ENCODE data around the gene AK1.

Gene AK1

GRCh38 chr9:127909839-127910273 is 32.4 kb upstream of the AK1 start:
- DNase-seq (ENCODE audit: low read depth in 2 of 2) = no peak

- DNase-seq (ENCODE audit: low read depth in 2 of 2) = no peak
Observed at GRCh38 chr9:127908660-127908926, 31.1 kb upstream of the AK1 start.

DNA sequence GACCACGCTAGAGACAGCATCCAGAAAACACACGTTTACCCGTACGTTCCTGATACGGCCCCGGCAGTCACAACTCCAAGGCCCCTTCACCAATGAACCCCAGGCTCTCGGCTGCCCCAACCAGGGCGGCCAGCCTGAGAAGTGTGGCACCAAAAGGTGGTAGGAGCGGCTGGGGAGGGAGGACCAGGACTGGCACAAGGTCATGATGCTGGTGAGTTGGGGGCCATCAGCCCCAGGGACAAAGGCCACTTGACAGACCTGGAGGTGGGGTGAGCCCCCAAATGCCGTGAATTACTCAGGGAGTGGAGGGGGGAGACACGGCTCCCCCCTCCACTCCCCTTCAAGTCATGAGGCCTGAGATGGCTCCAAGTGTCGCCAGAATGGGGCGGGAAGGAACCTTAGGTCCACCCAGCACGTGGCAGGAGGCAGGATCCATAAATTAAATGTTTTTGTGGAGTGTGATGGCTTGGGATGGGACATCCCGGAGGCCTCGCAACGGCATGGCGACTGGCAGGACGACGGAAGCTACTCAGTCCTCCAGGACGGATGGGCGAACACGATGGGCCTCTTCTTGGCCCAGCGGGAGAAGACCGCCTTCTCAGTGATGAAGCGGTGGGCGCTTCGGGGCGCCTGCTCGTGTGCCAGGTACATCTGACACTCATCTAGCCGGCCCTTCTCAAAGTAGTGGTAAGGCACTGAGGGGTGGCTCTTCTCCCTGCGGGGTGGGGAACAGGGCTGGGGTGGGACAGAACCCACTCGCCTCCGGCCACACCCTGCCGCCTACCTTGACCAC is 30.6 kb upstream of the AK1 start:
- DNase-seq (ENCODE audit: low read depth in 2 of 2) = no peak

- no peak for DNase-seq (ENCODE audit: low read depth in 2 of 2)
Observed at GRCh38 chr9:127905788-127906191, 28.3 kb upstream of the AK1 start.

DNA sequence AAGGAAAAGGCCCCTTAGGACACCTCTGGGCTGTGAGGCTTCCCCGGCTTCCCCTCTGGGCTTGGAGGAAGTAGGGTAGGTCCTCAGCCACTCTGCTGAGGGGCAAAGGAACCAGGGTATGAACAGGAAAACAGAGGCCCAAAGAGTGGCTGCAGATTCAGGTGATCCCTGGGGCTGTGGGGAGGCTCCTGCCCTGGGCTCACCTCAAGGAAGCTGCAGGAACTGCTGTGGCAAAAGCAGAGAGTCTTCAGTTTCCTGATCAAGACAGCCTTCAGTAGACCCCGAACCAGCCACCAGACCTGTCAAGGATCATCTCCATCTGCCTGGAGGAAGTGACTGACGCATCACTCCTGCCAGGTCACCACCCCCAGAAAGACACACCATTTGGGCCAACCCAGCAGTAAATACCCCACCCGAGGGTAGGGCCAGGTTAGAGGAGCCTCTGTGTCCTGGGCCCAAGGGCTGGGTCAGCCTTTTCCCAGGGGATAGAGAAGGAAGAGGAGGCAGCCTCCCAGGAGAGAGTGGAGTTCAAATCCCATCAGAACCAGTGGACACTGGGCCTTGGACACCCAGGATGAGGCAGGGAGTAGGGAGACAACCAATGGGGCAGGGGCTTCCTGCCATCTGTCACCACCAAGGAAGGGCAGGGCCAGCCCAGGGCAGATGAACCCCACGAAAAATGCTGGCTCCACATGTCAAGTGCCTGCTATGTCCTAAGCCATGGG is 27.7 kb upstream of the AK1 start:
- DNase-seq (ENCODE audit: low read depth in 2 of 2) = no peak

DNA sequence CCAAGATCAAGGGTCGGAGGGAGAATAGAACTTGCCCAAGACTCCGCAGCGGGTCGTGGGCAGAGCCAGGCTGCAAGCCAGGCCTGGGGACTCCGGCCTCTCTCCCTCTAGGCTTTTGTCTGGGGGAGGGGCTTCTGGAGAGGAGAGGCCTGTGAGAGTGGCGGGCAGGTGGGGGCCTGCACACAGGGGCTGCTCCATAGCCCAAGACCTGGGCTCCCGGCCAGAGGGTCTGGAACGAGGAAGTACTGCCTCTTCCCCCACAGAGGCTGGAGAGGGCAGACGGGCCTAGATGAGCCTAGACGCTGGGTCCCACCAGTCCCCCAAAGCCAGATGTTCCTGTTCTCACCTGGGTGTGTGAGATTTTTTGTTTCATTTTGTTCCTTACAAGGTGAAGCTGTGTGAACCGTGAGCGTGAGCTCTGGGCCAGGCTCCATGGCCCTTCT is 27.1 kb upstream of the AK1 start:
- DNase-seq (ENCODE audit: low read depth in 2 of 2) = no peak

- peak; percentile 87 to 89 for DNase-seq (ENCODE audit: low read depth in 2 of 2)
Observed at GRCh38 chr9:127903557-127904475, 26.3 kb upstream of the AK1 start.

- DNase-seq (ENCODE audit: low read depth in 2 of 2) = peak; percentile 61 to 77
Observed at GRCh38 chr9:127899128-127899943, 21.9 kb upstream of the AK1 start, which contains the start of gene ST6GALNAC6. Gene ST6GALNAC6 (minus strand): TSS chr9:127899603. CDS start chr9:127897981, 1,622 bp downstream.

- no peak for DNase-seq (ENCODE audit: low read depth in 2 of 2)
Observed at GRCh38 chr9:127898433-127899127, 21.1 kb upstream of the AK1 start.

DNA sequence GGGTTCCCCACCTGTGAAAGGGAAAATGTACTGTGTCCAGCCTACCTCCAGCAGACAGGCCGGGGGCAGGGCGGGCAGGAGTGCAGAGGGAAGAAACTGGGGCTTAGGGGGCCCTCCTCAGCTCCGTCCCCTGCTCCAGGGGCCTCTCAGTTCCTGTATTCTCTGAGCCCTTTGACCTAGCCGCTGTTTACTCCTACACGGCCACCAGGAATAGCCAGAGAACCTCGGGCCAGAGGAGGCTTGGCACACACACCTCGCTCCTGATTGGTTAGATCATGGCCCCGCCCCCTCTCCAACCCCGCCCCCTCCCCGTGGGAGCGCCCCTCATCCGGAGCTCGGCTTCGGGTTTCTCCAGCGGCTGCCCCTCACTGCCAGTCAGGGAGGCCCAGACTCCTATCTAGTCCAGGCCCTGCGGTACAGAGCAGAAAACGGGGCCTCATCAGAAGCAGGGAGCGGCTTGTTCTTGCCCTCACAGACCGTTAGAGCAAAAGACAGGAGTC is 19.8 kb upstream of the AK1 start:
- no peak for DNase-seq (ENCODE audit: low read depth in 2 of 2)

- DNase-seq (ENCODE audit: low read depth in 2 of 2) = no peak
Observed at GRCh38 chr9:127896395-127897192, 19.1 kb upstream of the AK1 start.

- DNase-seq (ENCODE audit: low read depth in 2 of 2) = no peak
Observed at GRCh38 chr9:127895811-127896210, 18.3 kb upstream of the AK1 start.

- DNase-seq (ENCODE audit: low read depth in 2 of 2) = no peak
Observed at GRCh38 chr9:127893392-127893791, 15.9 kb upstream of the AK1 start.

- no peak for DNase-seq (ENCODE audit: low read depth in 2 of 2)
Observed at GRCh38 chr9:127892831-127893230, 15.4 kb upstream of the AK1 start.

DNA sequence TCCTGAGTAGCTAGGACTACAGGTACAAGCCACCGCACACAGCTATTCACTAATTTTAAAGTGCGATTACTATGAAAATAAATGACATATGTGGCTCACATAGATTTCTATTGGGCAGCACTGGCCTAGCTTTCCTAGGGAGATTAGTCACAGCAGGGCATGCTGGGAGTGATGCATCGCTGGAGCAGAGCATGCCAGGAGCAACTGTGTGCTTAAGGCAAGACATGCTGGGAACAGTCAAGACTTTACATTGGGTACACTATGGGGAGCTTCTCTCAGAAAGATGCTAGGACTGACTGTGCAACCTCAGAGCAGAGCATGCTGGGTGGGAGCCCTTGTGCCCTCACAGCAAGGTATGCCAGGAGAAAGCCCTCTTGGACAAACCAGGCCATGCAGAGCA is 12.6 kb upstream of the AK1 start:
- no peak for DNase-seq (ENCODE audit: low read depth in 2 of 2)

- no peak for DNase-seq (ENCODE audit: low read depth in 2 of 2)
Observed at GRCh38 chr9:127887792-127888191, 10.3 kb upstream of the AK1 start.

- DNase-seq (ENCODE audit: low read depth in 2 of 2) = no peak
Observed at GRCh38 chr9:127886401-127886972, 9.0 kb upstream of the AK1 start.

GRCh38 chr9:127885508-127886281 is 8.2 kb upstream of the AK1 start:
- DNase-seq (ENCODE audit: low read depth in 2 of 2) = no peak

All from stimulated activated CD8-positive, alpha-beta memory T cell treated with anti-CD3 and anti-CD28 coated beads, Interleukin-2, amount 100 ng/mL, for 48 hours (primary cell).